Measurements from ENCODE around the gene RAB12. TPM values are rescaled to one million over a fixed set of nuclear protein-coding genes. Genes with fewer than 3 reads are reported as not detected.

RAB12 gene
- total and polyA plus RNA-seq, 2 of the 8 experiments (the other 6 are each of a cell fraction or from before 2014, with no cell fraction given), result 19.7 to 45.9 TPM

DNA sequence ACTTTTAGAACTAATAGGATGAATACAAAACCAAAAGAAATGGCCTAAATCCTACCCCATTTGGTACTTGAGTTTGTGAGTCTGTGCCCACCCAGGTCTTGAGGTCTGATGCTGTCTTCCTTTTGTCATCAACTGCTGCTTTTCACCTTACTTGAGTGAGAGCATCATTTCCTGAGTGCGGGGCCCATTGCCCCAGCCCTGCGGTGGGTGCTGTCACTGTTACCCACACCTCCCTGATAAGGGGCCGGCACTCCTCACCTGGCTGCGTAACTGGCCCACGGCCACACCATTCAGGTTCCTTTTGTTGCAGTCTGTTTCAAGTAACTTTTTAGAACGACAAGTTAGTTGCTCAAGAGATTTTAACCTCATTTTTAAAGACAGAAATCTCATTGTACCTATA lies 25.3 kb downstream of the RAB12 start:
- no peak overlapping the region for H3K9ac ChIP-seq (replicated peaks in 1 of 4; ENCODE audit: extremely low read depth in 1 of 4, low read depth in 3 of 4, low read length in 3 of 4)
- no peak overlapping the region for H2AK5ac ChIP-seq (ENCODE audit: low read depth, low read length)
- H3K56ac ChIP-seq (replicated peaks; ENCODE audit: insufficient read length, low read depth, low read length), result no peak overlapping the region
- no peak overlapping the region for H3K14ac ChIP-seq (ENCODE audit: insufficient read length)
- H3K27me3 ChIP-seq (replicated peaks in 1 of 4; ENCODE audit: control insufficient read depth in 3 of 4, extremely low read depth in 1 of 4, insufficient read depth in 3 of 4, low read length in 3 of 4), result no peaks in the 10 kb centered on the region
- H4K20me1 ChIP-seq (replicated peaks in 1 of 2; ENCODE audit: control insufficient read depth in 1 of 2, insufficient read depth in 2 of 2, low read length in 2 of 2), result peaks cover 1 to 6% of the 10 kb centered on the region in 2 experiments
- no peak for TF ChIP-seq ZNF274 (IDR thresholded peaks at IDR 0.05; ENCODE audit: borderline replicate concordance, extremely low read depth, low read length)
- no peaks in the 10 kb centered on the region for H3K23me2 ChIP-seq (ENCODE audit: low read depth, low read length)
- H4K8ac ChIP-seq (ENCODE audit: extremely low read depth, insufficient read depth, low read length), result no peak overlapping the region
- H3K27ac ChIP-seq (ENCODE audit: low read depth, low read length), result no peak overlapping the region
- no peak overlapping the region for H3K23ac ChIP-seq (ENCODE audit: insufficient read length)
- FAIRE-seq, result no peak
- no peak overlapping the region for H2BK15ac ChIP-seq (ENCODE audit: low read length)
- H2BK120ac ChIP-seq (replicated peaks; ENCODE audit: low read depth, low read length), result no peak overlapping the region
- no peak overlapping the region for H2BK12ac ChIP-seq (ENCODE audit: low read depth, low read length)
- H4K5ac ChIP-seq (ENCODE audit: insufficient read length, low read depth, low read length), result no peak overlapping the region
- peaks cover 13 to 82% (median 54%) of the 10 kb centered on the region in 4 experiments for H3K36me3 ChIP-seq (ENCODE audit: control insufficient read depth in 2 of 4, insufficient read depth in 4 of 4, low read length in 3 of 4)
- ChIA-PET CTCF (ENCODE audit: partially characterized antibody) (no interaction called here), POLR2A (ENCODE audit: partially characterized antibody) (no interaction called here)
- no peak overlapping the region for H4K91ac ChIP-seq (replicated peaks; ENCODE audit: insufficient read length, low read length)
- no peak overlapping the region for H3K4me2 ChIP-seq (ENCODE audit: insufficient read depth in 1 of 2, low read depth in 2 of 2, low read length in 2 of 2)
- no peak overlapping the region for H3K4me3 ChIP-seq (ENCODE audit: extremely low read depth in 1 of 4, insufficient read depth in 2 of 4, low read depth in 3 of 4, low read length in 4 of 4)
- WGBS, 2 experiments (ENCODE audit: extremely low coverage in 1 of 2, insufficient coverage in 1 of 2, insufficient read length in 1 of 2, insufficient replicate concordance in 2 of 2, low coverage in 1 of 2, low lambda C conversion rate in 2 of 2, missing lambda C conversion rate in 1 of 2), result 91% methylated on average over 6 of the region's 6 CpGs; no CpG with 5 or more reads in 1 of the 2 experiments
- no peaks in the 10 kb centered on the region for H3K9me3 ChIP-seq (ENCODE audit: insufficient read depth in 2 of 2, low read depth in 1 of 2, low read length in 1 of 2)
- no peak for DNase-seq (ENCODE audit: low read depth in 1 of 2, low spot score in 2 of 2)
- H3K4ac ChIP-seq (replicated peaks; ENCODE audit: insufficient read length, low read depth, low read length), result no peak overlapping the region
- H2AFZ ChIP-seq (ENCODE audit: low read length), result no peak overlapping the region
- H2BK5ac ChIP-seq (ENCODE audit: low read depth, low read length), result no peak overlapping the region
- no peak overlapping the region for H2BK20ac ChIP-seq (ENCODE audit: low read length)
- peaks cover 3 to 13% (median 8%) of the 10 kb centered on the region in 4 experiments for H3K4me1 ChIP-seq (replicated peaks in 1 of 4; ENCODE audit: control insufficient read depth in 3 of 4, insufficient read depth in 4 of 4, low read length in 3 of 4)
- H3K79me1 ChIP-seq (ENCODE audit: low read depth, low read length), result peaks cover 12% of the 10 kb centered on the region; the same call in 1 of the 2 replicates
- no peak overlapping the region for H3K18ac ChIP-seq (ENCODE audit: extremely low read depth, low read length)
- H3K79me2 ChIP-seq (ENCODE audit: control insufficient read depth in 1 of 2, insufficient read depth in 2 of 2, low read length in 2 of 2), result peaks cover 0 to 50% of the 10 kb centered on the region in 2 experiments; a peak in 2 of 4 replicates
